Fibroblast of skin of right quadriceps (primary cell): ENCODE data around the gene ASB7.

Experiments used
- DNase-seq: peaks from one replicate; pipeline ENCODE4 v3.0.0-alpha.2; 2013

The ASB7 gene

DNA sequence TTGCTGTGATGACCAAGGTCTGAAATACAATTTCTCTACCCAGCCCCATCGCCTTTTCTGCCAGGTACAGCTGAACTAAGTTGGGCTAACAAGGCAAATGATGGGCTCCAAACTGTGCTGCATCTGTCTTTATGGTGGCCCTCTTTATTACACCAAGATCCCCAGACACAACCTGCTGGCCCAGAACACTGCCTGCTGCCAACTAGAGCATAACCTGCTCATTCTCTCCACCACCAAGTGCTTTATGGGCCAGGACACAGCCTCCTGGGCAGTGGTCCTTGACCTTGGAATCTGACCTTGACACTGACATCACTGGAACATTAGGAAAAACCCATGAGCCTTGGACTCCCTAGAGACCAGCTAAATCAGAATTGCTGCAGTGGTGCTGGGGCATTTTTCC lies 3.7 kb upstream of the ASB7 start:
- DNase-seq = no peak

- DNase-seq = no peak
These were observed 1.2 kb upstream of the ASB7 start for GRCh38 chr15:100601163-100601562.

GRCh38 chr15:100601617-100602063 lies 749 bp upstream of the ASB7 start:
- no peak for DNase-seq

DNA sequence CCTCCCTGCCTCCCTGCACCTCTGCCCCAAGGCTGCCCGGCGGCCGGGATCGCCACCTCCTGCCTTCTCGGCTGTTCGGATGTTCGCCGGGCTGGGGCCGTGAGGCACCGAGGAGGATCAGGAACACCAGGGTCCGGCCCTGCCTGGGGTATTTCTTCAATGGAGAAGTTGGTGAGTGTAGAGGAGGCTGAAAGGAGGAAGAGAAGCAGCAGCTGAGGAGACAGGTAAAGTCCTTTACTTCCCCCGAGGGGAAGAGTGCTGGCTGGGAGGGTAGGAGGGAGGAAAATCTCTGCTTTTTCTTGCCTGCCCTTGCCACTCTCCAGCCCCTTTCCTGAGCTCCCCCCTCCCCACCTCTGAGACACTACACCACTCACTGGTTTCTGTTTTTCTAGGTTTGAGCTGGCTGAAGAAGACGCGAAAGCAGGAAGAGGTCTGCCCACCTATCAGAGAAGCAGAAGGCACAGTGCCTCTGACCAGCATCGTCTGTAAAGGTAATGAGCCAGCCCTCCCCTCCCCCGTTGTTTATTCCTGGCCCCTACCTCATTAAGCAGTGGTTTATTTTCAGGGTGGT lies 519 bp downstream of the ASB7 start:
- peak; percentile 9 for DNase-seq

DNA sequence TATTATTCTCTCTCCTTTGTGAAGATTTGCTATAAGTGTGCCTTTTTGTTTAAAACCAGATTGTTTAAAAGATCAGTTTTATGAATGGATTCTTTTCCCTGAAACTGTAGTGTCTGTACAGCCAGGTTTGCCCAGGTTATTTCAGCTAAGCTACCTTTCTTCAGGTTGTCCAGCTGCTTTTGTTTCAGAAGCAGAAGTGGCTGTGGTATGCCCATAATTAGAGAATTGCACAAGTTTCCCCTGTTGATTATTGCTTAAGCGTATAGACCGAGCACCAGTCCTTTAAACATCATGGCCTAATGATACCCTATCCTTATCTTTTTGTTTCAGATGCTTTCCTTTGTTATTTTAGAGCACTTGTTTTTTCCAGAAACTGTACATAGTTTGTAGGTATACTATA lies 10.2 kb downstream of the ASB7 start:
- DNase-seq = no peak

- no peak for DNase-seq
These were observed 10.8 kb downstream of the ASB7 start for GRCh38 chr15:100613208-100613607.

GRCh38 chr15:100614336-100614735 lies 11.9 kb downstream of the ASB7 start:
- no peak for DNase-seq

GRCh38 chr15:100614918-100615317 lies 12.5 kb downstream of the ASB7 start:
- DNase-seq = no peak

DNA sequence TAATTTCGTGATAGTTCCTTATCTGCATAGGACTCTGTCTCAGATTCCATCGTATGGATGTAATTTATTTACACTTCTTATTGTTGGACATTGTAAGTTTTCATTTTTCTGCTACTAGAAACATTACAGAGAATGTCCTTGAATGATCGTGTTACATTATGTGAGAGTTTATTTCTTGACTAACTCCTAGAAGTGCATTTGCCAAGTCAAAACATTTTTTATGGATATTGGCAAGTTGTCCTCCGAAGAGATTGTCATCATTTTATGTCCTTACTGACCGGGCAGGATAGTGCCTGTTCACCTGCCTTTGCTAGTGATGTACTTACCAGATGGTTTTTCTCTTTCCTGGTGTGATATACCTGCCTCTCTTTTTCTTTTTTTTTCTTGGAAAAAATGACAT lies 13.4 kb downstream of the ASB7 start:
- no peak for DNase-seq

DNA sequence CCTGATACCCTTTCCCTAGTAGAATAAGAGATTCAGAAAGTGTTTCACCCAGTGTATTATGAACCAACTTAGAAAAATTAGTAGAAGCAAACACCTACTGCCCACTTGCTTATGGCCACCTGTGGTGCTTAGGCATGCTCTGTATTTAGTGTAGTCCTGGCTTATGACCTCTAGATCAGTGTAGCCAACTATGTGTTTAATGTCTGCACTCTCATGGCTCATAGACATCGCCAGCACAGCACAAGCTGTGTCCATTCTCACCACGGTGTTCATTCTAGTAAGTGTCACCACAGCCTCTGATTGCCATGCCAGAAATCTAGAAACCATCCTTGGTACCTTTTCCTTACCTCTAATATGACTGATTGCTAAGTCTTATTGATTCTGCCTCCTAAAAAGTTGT lies 14.3 kb downstream of the ASB7 start:
- DNase-seq = no peak

DNA sequence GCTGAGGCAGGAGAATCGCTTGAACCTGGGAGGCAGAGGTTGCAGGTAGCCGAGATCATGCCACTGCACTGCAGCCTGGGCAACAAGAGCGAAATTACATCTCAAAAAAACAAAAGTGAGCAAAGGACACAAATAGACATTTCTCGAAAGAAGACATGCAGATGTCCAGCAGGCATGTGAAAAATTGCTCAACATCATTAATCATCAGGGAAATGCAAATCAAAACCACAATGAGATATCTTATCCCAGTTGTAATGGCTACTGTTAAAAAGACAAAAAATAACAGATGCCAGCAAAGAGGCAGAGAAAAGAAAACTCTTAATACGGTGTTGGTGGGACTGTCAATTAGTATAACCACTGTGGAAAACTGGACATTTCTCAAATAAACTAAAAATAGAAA lies 20.9 kb downstream of the ASB7 start:
- DNase-seq = peak; percentile 36

GRCh38 chr15:100627789-100628395 lies 25.5 kb downstream of the ASB7 start:
- DNase-seq = peak; percentile 65

- DNase-seq = peak; percentile 58
These were observed 26.4 kb downstream of the ASB7 start for GRCh38 chr15:100628746-100629145.

DNA sequence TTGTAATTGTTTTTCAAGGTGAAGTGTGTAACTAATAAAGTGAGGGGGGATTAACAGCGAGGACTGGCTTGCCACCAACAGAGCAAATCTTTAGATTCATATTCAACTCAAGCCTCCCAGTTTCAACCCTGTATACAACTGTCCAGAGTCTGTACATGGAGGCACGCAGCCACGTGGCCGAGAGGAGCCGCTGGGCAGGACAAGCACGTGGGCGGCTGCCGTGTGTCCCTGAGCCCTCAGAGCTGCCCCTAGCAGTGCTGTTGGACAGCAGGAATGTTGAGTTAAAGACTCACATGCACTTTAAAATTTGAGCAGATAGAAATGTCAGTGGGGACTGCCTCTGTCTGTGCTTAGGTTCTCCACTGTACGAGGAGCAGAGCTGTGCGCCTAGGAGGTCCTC lies 29.4 kb downstream of the ASB7 start:
- DNase-seq = no peak

DNA sequence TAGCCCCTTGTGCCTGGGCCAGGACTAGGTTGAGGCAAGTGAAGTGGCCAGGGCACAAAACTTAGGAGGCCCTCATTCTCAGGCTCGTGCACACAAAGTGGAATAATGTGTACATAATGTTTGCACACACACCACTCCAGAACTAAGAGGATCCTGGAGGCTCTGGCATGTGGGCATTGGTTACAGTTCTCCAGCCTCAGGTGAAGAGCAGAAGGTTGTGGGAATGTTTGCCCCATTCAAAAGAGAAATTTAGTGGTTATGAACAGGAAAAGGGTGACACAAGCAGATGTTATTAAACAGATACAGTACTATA lies 31.3 kb downstream of the ASB7 start:
- DNase-seq = no peak

DNA sequence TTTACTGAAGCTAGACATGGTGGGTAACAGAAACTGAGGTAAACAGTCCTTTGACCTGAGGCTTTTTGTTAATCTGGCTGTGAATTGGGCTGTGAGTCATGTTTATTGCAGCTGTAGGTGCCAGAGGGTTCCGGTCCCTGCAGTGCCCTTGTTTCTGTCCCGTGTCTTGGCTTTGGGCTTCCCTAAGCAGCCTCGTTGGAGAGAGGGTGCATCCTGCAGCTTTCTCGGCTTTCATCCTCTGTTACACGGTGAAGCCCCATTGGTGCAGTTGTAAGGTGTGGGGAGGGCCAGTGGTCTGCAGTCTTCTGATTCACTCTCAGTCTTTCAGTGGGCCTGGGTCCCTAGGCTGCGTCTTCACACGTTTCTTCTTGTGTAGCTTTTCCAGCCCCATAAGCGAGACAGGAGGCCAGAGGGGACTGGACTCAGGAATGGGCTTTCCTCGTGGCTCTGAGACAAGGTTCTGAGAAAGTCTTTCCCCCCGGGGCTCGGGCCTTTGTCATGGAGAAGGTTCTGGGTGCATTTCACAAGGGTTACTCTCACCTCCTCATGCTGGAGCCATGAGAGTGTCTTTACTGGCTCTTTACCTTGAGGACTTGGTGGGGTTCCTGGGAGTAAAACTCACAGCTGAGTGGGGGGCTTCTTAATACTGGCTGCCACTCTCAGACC lies 33.1 kb downstream of the ASB7 start:
- no peak for DNase-seq

DNA sequence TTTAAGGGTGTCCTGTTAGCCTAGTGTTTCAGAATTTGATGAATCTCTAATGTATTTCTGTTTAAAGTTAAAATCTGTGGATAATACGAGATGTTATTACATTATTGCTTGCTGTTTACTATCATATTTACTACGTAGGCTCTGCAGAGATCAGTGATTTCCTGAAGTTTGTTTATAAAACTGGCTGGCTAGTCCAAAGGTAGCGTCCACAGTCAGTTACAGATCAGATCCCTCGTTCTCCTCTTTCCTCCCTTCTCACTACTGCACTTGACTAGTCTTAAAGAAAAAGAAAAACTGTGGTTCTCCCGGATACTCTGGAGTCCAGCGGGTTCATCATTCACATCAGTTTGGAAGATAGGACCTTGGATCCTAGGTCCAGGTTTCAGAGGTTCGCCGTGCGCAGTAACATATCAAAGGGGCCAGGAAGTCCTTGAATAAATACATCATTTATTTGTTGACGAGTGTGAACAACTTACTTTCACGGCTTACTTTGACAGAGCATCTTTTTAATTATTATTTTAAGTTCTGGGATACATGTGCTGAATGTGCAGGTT lies 35.9 kb downstream of the ASB7 start:
- no peak for DNase-seq

DNA sequence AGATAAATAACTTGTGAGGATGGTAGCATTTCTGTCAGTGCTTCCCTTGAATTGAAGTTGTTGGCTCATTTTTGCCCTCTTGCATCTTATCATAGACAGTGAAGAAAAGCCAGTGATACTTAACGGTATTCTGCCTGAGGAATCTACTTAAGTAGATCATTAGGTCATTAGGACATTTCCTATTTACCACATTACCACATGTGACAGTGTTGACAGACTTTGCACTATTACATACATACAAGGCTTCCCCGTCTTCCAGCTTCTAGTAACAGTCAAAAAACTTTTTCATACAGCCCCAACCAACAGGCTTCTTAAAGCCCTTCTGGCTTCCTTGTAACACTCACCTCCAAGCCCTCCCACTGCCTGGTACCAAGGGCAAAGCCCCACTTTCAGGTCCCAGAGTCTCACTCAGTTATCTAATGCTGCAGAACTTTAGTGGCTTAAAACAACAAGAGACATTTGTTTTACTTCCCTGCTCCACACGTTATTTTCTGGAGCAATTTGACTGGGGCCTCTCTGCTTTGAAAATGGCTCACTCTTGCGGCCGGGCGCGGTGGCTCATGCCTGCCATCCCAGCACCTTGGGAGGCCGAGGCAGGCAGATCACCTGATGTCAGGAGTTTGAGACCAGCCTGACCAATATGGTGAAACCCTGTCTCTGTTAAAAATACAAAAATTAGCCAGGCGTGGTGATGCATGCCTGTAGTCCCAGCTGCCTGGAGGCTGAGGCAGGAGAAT lies 40.0 kb downstream of the ASB7 start:
- DNase-seq = no peak

DNA sequence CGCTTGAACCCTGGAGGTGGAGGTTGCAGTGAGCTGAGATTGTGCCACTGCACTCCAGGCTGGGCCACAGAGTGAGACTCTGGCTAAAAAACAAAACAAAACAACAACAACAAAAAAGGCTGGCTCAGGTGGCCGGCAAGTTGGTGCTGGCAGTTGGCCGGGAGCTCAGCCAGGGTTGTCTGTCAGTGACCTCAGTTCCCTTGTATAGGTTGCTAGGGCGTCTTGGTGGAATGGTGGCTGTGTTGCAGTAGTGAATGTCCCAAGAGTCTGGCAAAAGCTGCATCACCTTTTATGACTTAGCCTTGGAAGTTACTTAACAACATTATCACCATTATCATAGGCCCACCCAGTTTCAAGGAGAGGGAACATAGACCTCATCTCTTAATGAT lies 40.6 kb downstream of the ASB7 start:
- DNase-seq = no peak

DNA sequence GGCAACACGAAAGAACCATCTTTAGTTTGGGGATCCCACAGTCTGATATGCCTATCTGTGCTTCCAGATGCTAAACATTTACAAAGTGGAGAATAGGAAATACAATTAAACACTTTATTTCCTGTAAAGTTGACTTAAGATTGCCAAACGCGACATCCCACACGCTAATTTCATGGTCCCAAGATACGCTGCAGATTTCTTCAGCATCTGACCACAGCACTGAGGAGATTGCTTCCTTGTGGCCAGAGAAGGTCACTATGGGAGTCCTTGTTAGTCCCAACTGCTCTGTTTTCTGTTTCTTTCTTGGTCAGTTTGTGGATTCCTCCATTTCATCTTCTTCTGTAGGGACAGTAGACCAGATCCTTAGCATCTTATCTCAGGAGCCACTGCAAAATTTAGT lies 43.3 kb downstream of the ASB7 start:
- DNase-seq = no peak

- no peak for DNase-seq
These were observed 46.6 kb downstream of the ASB7 start for GRCh38 chr15:100648951-100649350.

GRCh38 chr15:100650685-100651084 lies 48.3 kb downstream of the ASB7 start:
- no peak for DNase-seq

DNA sequence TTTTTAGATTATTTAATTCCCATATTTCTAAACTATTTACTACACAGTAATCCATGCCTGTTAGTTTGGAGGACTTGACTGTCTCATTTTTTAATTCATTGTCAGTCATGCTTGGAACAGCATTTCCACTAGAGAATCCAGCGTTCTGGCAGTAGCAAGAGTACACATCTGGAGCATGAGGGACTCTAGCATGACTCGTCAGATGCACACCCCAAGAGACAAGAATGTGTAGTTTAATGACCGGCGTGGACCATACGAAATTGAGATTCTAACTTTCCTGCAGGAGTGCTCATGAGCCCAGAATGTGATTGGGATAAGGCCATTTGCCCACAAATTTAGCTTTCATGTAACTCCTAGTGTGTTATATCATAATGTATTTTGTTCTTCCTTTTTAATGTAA lies 48.9 kb downstream of the ASB7 start:
- peak; percentile 45 for DNase-seq

DNA sequence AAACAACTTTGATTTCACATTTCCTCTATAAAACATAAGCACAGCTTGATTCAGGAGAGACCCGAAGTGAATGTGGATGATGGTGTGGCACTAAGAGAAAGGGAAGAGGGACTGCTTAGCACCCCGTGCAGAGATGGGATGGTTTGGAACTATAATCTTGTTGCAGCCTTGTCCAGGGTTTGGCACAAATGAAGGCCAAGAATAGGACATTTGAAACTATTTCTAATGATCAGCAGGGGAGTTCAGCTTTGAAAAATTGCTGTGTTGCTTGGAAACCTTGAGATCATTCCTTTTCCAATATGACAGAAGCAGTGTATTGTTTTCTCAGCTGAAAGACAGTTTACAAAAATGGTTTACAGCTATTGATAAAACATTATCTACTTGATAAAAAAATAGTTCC lies 49.7 kb downstream of the ASB7 start:
- no peak for DNase-seq
